ENCODE results near the gene ANK3. TPM values are rescaled to one million over a fixed set of nuclear protein-coding genes. Genes with fewer than 3 reads are reported as not detected.

The ANK3 gene
- total and polyA plus RNA-seq, 2 donors (not counting 3 experiments of a cell fraction or from before 2014, with no cell fraction given): 0.88 to 8.5 TPM

GRCh38 chr10:60367901-60368300 lies 21.8 kb downstream of the ANK3 start:
- Histone ChIP-seq H3K4me2 (ENCODE audit: insufficient read depth, low read length) (no peak overlapping the region), H3K9ac (replicated peaks; ENCODE audit: extremely low read depth, insufficient read depth, low read length) (no peak overlapping the region), H3K27ac (ENCODE audit: insufficient read depth, low read depth, low read length) (no peak overlapping the region), H3K4me3 (replicated peaks in 1 of 3; ENCODE audit: insufficient read depth in 1 of 3, low read depth in 1 of 3, low read length in 3 of 3) (no peak overlapping the region), H2AFZ (ENCODE audit: low read depth, low read length) (no peak overlapping the region), H3K9me3 (replicated peaks; ENCODE audit: control insufficient read depth, insufficient read depth, low read length) (no peaks in the 10 kb centered on the region), H4K20me1 (replicated peaks; ENCODE audit: control insufficient read depth, extremely low read depth, insufficient read depth, low read length) (no peaks in the 10 kb centered on the region), H3K9me1 (replicated peaks; ENCODE audit: control insufficient read depth, extremely low read depth, insufficient read depth, low read length) (no peaks in the 10 kb centered on the region), H3K79me2 (ENCODE audit: control insufficient read depth, insufficient read depth, low read length) (no peaks in the 10 kb centered on the region), H3K36me3 (ENCODE audit: control insufficient read depth in 2 of 2, extremely low read depth in 1 of 2, insufficient read depth in 2 of 2, low read length in 2 of 2) (no peaks in the 10 kb centered on the region), H3K27me3 (ENCODE audit: control insufficient read depth in 2 of 2, insufficient read depth in 2 of 2, low read length in 2 of 2) (no peaks in the 10 kb centered on the region), H3K4me1 (ENCODE audit: control insufficient read depth, extremely low read depth, insufficient read depth, low read length) (no peaks in the 10 kb centered on the region)
- ChIA-PET POLR2A (no interaction called here), CTCF (interaction anchor here (1.3 kb wide), 1 partner anchor 159 kb away, joined by 3 read pairs; no protein-coding TSS in a partner anchor)
- dilution Hi-C loops (cut with MboI; ENCODE audit: extremely low pct_ligation_motif_present, low sequenced_read_pairs): no loop called here
- TF ChIP-seq MYC (IDR thresholded peaks at IDR 0.05; ENCODE audit: low read depth, low read length) (no peak), FOS (IDR thresholded peaks at IDR 0.05; ENCODE audit: borderline replicate concordance, insufficient read depth, low read length) (no peak), JUN (IDR thresholded peaks at IDR 0.05; ENCODE audit: borderline replicate concordance, insufficient read depth, insufficient read length, low read depth) (no peak), GATA2 (IDR thresholded peaks at IDR 0.05; ENCODE audit: insufficient read depth, insufficient read length, low read depth, low read length) (no peak), POLR2AphosphoS5 (IDR thresholded peaks at IDR 0.05; ENCODE audit: insufficient read depth, low read depth, low read length) (no peak)
- TF ChIP-seq, protein P1, sequence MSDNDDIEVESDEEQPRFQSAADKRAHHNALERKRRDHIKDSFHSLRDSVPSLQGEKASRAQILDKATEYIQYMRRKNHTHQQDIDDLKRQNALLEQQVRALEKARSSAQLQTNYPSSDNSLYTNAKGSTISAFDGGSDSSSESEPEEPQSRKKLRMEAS (IDR thresholded peaks at IDR 0.05; ENCODE audit: insufficient read depth, insufficient read length): no peak
- TF ChIP-seq, protein P2, sequence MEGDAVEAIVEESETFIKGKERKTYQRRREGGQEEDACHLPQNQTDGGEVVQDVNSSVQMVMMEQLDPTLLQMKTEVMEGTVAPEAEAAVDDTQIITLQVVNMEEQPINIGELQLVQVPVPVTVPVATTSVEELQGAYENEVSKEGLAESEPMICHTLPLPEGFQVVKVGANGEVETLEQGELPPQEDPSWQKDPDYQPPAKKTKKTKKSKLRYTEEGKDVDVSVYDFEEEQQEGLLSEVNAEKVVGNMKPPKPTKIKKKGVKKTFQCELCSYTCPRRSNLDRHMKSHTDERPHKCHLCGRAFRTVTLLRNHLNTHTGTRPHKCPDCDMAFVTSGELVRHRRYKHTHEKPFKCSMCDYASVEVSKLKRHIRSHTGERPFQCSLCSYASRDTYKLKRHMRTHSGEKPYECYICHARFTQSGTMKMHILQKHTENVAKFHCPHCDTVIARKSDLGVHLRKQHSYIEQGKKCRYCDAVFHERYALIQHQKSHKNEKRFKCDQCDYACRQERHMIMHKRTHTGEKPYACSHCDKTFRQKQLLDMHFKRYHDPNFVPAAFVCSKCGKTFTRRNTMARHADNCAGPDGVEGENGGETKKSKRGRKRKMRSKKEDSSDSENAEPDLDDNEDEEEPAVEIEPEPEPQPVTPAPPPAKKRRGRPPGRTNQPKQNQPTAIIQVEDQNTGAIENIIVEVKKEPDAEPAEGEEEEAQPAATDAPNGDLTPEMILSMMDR (IDR thresholded peaks at IDR 0.05; ENCODE audit: extremely low read depth in 1 of 2, insufficient read depth in 1 of 2, low read depth in 1 of 2, low read length in 2 of 2): no peak
- intact Hi-C loops (cut with micrococcal nuclease): no loop called here
- DNase-seq (ENCODE audit: low read depth, low spot score) (no peak), FAIRE-seq (no peak)
- BruUV-seq (replicated peaks): no TSS peak
